A549 (cell line): ENCODE results near the gene MRAS. TPM values are rescaled to one million over a fixed set of nuclear protein-coding genes. Genes with fewer than 3 reads are reported as not detected.

Experiments used
- ATAC-seq, 2 experiments: fragments of 200-7000 bp in 1 of 2; fragments of >200 bp in 1 of 2; cut with Nextera tagmentation in 1 of 2; cut with Tn5 transposase in 1 of 2; 3 replicates each; pipeline versions ENCODE4 v1.8.0 to v1.9.1; 2018 to 2020; ENCODE audit warnings: mild to moderate bottlenecking in 1 of 2, moderate library complexity in 1 of 2
- CTCF ChIA-PET: fragments of 300-600 bp; sonication (Branson Sonifier 250); formaldehyde crosslinking; extraction: SDS; loops from one replicate; lab custom pipeline; 2021; ENCODE audit warnings: antibody characterized with exemption, inconsistent platforms; lab: Yijun Ruan, JAX
- POLR2A ChIA-PET: fragments of 350-600 bp; formaldehyde crosslinking; extraction: SDS; loops from one replicate; lab custom pipeline; 2021; ENCODE audit warnings: antibody characterized with exemption, inconsistent platforms; lab: Yijun Ruan, JAX
- DNase-seq, 2 experiments: peaks; one replicate each; pipeline versions ENCODE4 v3.0.0 to v3.0.0-alpha.2; 2011 to 2016; ENCODE audit warnings: low read depth in 1 of 2, low spot score in 1 of 2
- FAIRE-seq: peaks from 2 replicates; lab custom pipeline; 2011; peaks lifted over from hg19 to GRCh38; lab: Jason Lieb, UNC
- H3K27ac ChIP-seq, 2 experiments: fragments of >200 bp; sonication (Bioruptor Twin); formaldehyde crosslinking; 3 replicates each; pipeline ENCODE4 v1.5.1; 2016 to 2017
- H3K4me1 ChIP-seq: fragments of >200 bp; sonication (Bioruptor Twin); formaldehyde crosslinking; 3 replicates; pipeline ENCODE4 v1.6.1; 2016
- H3K4me2 ChIP-seq: fragments of >200 bp; sonication (Bioruptor Twin); formaldehyde crosslinking; 3 replicates; pipeline ENCODE4 v1.6.1; 2016
- H3K4me3 ChIP-seq: fragments of >200 bp; sonication (Bioruptor Twin); formaldehyde crosslinking; 3 replicates; pipeline ENCODE4 v1.5.1; 2016
- H3K9me3 ChIP-seq: fragments of >200 bp; sonication (Bioruptor Twin); formaldehyde crosslinking; 3 replicates; pipeline ENCODE4 v1.6.1; 2016
- BCL3 ChIP-seq: fragments of >200 bp; sonication (Bioruptor Twin); formaldehyde crosslinking; IDR thresholded peaks from 3 replicates; pipeline ENCODE4 v1.6.1; 2016
- EHF ChIP-seq: fragments of 250-450 bp; sonication (Bioruptor Pico); IDR thresholded peaks from 2 replicates; pipeline ENCODE4 v1.5.0; 2020; ENCODE audit warnings: mild to moderate bottlenecking
- EHMT2 ChIP-seq: fragments of 200-600 bp; sonication (generic); IDR thresholded peaks from 2 replicates; pipeline ENCODE4 v1.6.1; 2016; ENCODE audit warnings: antibody characterized with exemption, low read depth, mild to moderate bottlenecking, moderate library complexity
- ESRRA ChIP-seq: fragments of 150-350 bp; IDR thresholded peaks from 2 replicates; pipeline ENCODE4 v1.6.1; 2014; ENCODE audit warnings: mild to moderate bottlenecking, low read length, borderline replicate concordance
- FOSL2 ChIP-seq, 2 experiments: fragments of 450-650 bp in 1 of 2; fragments of >200 bp in 1 of 2; sonication (Bioruptor Twin) in 1 of 2; formaldehyde crosslinking; IDR thresholded peaks; 2 replicates each; pipeline versions ENCODE4 v1.5.0 to v1.6.1; 2016 to 2020; ENCODE audit warnings: mild to moderate bottlenecking in 1 of 2, moderate library complexity in 1 of 2
- GATA3 ChIP-seq: IDR thresholded peaks from 2 replicates; pipeline ENCODE4 v1.6.1; 2012; ENCODE audit warnings: borderline replicate concordance
- HMGXB4 ChIP-seq: fragments of 250-450 bp; sonication (Bioruptor Pico); IDR thresholded peaks from 2 replicates; pipeline ENCODE4 v1.5.0; 2021; ENCODE audit warnings: mild to moderate bottlenecking, moderate library complexity, borderline replicate concordance
- JUNB ChIP-seq: fragments of >200 bp; sonication (Bioruptor Twin); formaldehyde crosslinking; IDR thresholded peaks from 2 replicates; pipeline ENCODE4 v1.6.1; 2016
- KDM5A ChIP-seq: fragments of 200-600 bp; sonication (generic); IDR thresholded peaks from 2 replicates; pipeline ENCODE4 v1.6.1; 2016; ENCODE audit warnings: antibody characterized with exemption, mild to moderate bottlenecking
- MAFK ChIP-seq: fragments of 450-650 bp; IDR thresholded peaks from 2 replicates; pipeline ENCODE4 v1.6.1; 2014; ENCODE audit not compliant: partially characterized antibody
- MYC ChIP-seq: IDR thresholded peaks from 2 replicates; pipeline ENCODE4 v1.6.1; 2012; ENCODE audit warnings: mild to moderate bottlenecking, inconsistent platforms, low read length, improper control_type of control experiment, borderline replicate concordance
- NFE2L2 ChIP-seq: fragments of 150-350 bp; conservative IDR thresholded peaks from 2 replicates; pipeline ENCODE4 v1.6.1; 2014; ENCODE audit warnings: low read length
- NPAS2 ChIP-seq: fragments of 250-450 bp; sonication (Bioruptor Pico); IDR thresholded peaks from 2 replicates; pipeline ENCODE4 v1.8.0; 2022; ENCODE audit warnings: mild to moderate bottlenecking, moderate library complexity, borderline replicate concordance
- PHF8 ChIP-seq: fragments of 200-600 bp; sonication (generic); IDR thresholded peaks from 2 replicates; pipeline ENCODE4 v1.6.1; 2016; ENCODE audit warnings: low read depth, mild to moderate bottlenecking, antibody characterized with exemption, moderate library complexity, borderline replicate concordance
- RAD21 ChIP-seq, 2 experiments: fragments of >200 bp in 1 of 2; sonication (Bioruptor Twin) in 1 of 2; formaldehyde crosslinking in 1 of 2; IDR thresholded peaks in 1 of 2; conservative IDR thresholded peaks in 1 of 2; 2 replicates in 1 of 2; 3 replicates in 1 of 2; pipeline ENCODE4 v1.6.1; 2012 to 2018; ENCODE audit warnings: inconsistent platforms in 1 of 2
- RCOR1 ChIP-seq: fragments of 150-350 bp; IDR thresholded peaks from 2 replicates; pipeline ENCODE4 v1.6.1; 2014; ENCODE audit warnings: antibody characterized with exemption, low read length, low read depth
- RFX5 ChIP-seq: fragments of 450-650 bp; IDR thresholded peaks from 2 replicates; pipeline ENCODE4 v1.7.1; 2014; ENCODE audit warnings: antibody characterized with exemption, mild to moderate bottlenecking, moderate library complexity
- SMC3 ChIP-seq: fragments of >200 bp; sonication (Bioruptor Twin); formaldehyde crosslinking; IDR thresholded peaks from 3 replicates; pipeline ENCODE4 v1.6.1; 2018; ENCODE audit warnings: inconsistent platforms
- ZFP36 ChIP-seq: fragments of 450-650 bp; IDR thresholded peaks from 2 replicates; pipeline ENCODE4 v1.6.1; 2014; ENCODE audit warnings: borderline replicate concordance; ENCODE audit not compliant: partially characterized antibody
- ZSCAN20 ChIP-seq: fragments of 250-450 bp; sonication (Bioruptor Pico); IDR thresholded peaks from 2 replicates; pipeline ENCODE4 v1.8.0; 2022; ENCODE audit warnings: mild to moderate bottlenecking, moderate library complexity
- WGBS: methylation state at CpG from one replicate; pipeline ENCODE4 v1.1.6; 2017; ENCODE audit errors: missing lambda C conversion rate; 5-methylcytosine and 5-hydroxymethylcytosine counted together
- polyA plus RNA-seq, 4 experiments: library from polyadenylated mRNA; depleted of rRNA in 3 of 4; stranded (reverse); fragments of >200 nt; fragmentation: RNase III in 1 of 4; extraction: RNeasy Plus Mini Kit Qiagen cat#74134 plus additional on column Dnase treatment in 1 of 4; gene quantifications; 2 replicates in 3 of 4; 3 replicates in 1 of 4; pipeline ENCODE4 v1.2.3, GENCODE V29; 2011 to 2017
- TF ChIP-seq, protein P1 (sequence below): IDR thresholded peaks from 2 replicates; pipeline ENCODE4 v1.6.1; 2012

MRAS gene
- polyA plus RNA-seq, 2 of the 4 experiments (the other 2 are of a cell fraction), result 11.2 to 15.0 TPM

DNA sequence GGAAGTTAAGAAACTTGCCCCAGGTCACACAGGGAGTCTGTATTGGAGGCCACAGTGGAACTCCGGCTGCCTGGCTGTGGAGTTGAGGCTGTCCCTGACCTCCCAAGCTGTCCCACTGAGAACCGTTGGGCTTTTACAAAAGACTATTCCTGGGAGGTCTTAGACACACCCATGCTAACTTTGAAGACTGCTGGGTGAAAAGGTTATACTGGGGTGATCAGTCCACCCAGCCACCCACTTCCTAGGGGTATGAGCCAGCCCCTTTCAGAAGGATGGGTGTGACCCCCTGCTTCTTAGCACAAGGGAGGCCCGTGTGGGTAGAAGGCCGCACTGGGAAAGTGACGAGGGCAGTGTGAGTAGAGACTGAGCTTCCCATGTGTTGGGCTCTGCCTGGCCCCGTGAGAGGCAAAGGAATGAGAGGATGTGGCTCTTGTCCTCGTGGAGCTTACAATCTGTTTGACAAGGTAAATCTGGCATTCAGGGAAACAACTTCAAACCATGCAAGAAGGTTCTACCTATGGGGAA, 19.0 kb downstream of the MRAS start:
- 81% methylated on average over 5 of the region's 7 CpGs for WGBS
- FAIRE-seq (no peak), ATAC-seq (no peak), DNase-seq (no peak)
- Histone ChIP-seq H3K4me1 (no peaks in the 10 kb centered on the region), H3K4me3 (no peak overlapping the region), H3K4me2 (no peak overlapping the region), H3K9me3 (no peaks in the 10 kb centered on the region), H3K27ac (no peak overlapping the region)
- ChIA-PET POLR2A (no interaction called here), CTCF (interaction anchor here (1.1 kb wide), 1 partner anchor 31 kb away, joined by 4 read pairs; no protein-coding TSS in a partner anchor)
- no peak for TF ChIP-seq HMGXB4 (CRISPR knock-in tag)
- TF ChIP-seq GATA3, result no peak
- no peak for TF ChIP-seq JUNB
- no peak for TF ChIP-seq NFE2L2
- TF ChIP-seq BCL3, result no peak
- TF ChIP-seq FOSL2 (IDR thresholded peaks at IDR 0.05), result no peak
- TF ChIP-seq FOSL2 (CRISPR knock-in tag; IDR thresholded peaks at IDR 0.05), result no peak

DNA sequence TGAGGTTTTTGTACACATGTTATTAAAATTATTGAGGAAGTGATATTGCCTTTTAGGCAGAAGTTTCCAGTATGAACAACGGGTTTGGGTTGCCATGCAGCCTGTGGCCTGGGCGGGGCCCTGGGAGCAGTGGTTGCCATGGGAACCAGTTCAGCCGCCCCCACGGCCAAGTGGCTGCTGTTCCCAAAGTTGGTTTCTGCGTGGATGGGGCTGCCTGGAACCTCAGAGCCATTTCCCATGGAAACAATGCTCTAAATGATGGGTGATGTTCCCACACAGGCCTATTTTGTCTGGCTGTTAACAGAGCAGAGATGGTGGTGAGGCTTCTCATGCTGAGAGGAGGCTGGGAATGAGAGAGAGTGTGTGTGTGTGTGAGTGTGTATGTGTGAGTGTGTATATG, 19.5 kb downstream of the MRAS start:
- Histone ChIP-seq H3K27ac (no peak overlapping the region), H3K4me3 (no peak overlapping the region), H3K9me3 (no peaks in the 10 kb centered on the region), H3K4me2 (no peak overlapping the region), H3K4me1 (no peaks in the 10 kb centered on the region)
- CTCF ChIA-PET, result interaction anchor here (1.1 kb wide), 1 partner anchor 30 kb away, joined by 4 read pairs; no protein-coding TSS in a partner anchor
- ATAC-seq (no peak), FAIRE-seq (no peak), DNase-seq (no peak)
- POLR2A ChIA-PET, result no interaction called here
- no peak for TF ChIP-seq ESRRA
- TF ChIP-seq EHF (CRISPR knock-in tag), result no peak
- TF ChIP-seq ZFP36, result no peak
- TF ChIP-seq RCOR1, result no peak
- TF ChIP-seq RFX5, result no peak
- no peak for TF ChIP-seq PHF8
- TF ChIP-seq KDM5A, result no peak
- no peak for TF ChIP-seq ZSCAN20 (CRISPR knock-in tag)
- TF ChIP-seq RAD21 (conservative IDR thresholded peaks at IDR 0.05 in 1 of 2, IDR thresholded peaks at IDR 0.05 in 1 of 2), result no peak
- no peak for TF ChIP-seq MAFK
- TF ChIP-seq NPAS2 (CRISPR knock-in tag), result no peak
- TF ChIP-seq MYC, result no peak
- TF ChIP-seq, protein P1, sequence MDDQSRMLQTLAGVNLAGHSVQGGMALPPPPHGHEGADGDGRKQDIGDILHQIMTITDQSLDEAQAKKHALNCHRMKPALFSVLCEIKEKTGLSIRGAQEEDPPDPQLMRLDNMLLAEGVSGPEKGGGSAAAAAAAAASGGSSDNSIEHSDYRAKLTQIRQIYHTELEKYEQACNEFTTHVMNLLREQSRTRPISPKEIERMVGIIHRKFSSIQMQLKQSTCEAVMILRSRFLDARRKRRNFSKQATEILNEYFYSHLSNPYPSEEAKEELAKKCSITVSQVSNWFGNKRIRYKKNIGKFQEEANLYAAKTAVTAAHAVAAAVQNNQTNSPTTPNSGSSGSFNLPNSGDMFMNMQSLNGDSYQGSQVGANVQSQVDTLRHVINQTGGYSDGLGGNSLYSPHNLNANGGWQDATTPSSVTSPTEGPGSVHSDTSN, result no peak
- TF ChIP-seq EHMT2, result no peak
- no peak for TF ChIP-seq SMC3
- WGBS, result 83% methylated on average over 5 of the region's 5 CpGs
